HEK293T (cell line): ENCODE data around the gene DCAF5.

ENCODE experiments used
- CTCF ChIA-PET: fragments of 350-600 bp; formaldehyde crosslinking; extraction: SDS; loops from one replicate; lab custom pipeline; 2021; ENCODE audit warnings: antibody characterized with exemption, inconsistent platforms; lab: Yijun Ruan, JAX
- POLR2A ChIA-PET: fragments of 350-600 bp; formaldehyde crosslinking; extraction: SDS; loops from one replicate; lab custom pipeline; 2020; ENCODE audit warnings: antibody characterized with exemption, inconsistent platforms; lab: Yijun Ruan, JAX
- DNase-seq: peaks from one replicate; pipeline ENCODE4 v3.0.0; 2012; ENCODE audit warnings: mixed read lengths; ENCODE audit errors: extremely low spot score
- ARNT ChIP-seq: fragments of 450-650 bp; IDR thresholded peaks from 2 replicates; pipeline ENCODE4 v1.6.1; 2017; ENCODE audit warnings: mild to moderate bottlenecking
- BHLHE40 ChIP-seq: fragments of 450-650 bp; IDR thresholded peaks from 2 replicates; pipeline ENCODE4 v1.6.1; 2016; ENCODE audit warnings: mild to moderate bottlenecking, moderate library complexity, borderline replicate concordance
- CTBP1 ChIP-seq: fragments of 450-650 bp; IDR thresholded peaks from 2 replicates; pipeline ENCODE4 v1.6.1; 2016; ENCODE audit warnings: borderline replicate concordance
- ELF4 ChIP-seq: fragments of 450-650 bp; IDR thresholded peaks from 2 replicates; pipeline ENCODE4 v1.6.1; 2017; ENCODE audit warnings: antibody characterized with exemption
- FOXA1 ChIP-seq: fragments of 450-650 bp; IDR thresholded peaks from 2 replicates; pipeline ENCODE4 v1.6.1; 2016; ENCODE audit warnings: mild to moderate bottlenecking
- FOXK2 ChIP-seq: fragments of 450-650 bp; IDR thresholded peaks from 2 replicates; pipeline ENCODE4 v1.6.1; 2016; ENCODE audit warnings: mild to moderate bottlenecking
- FOXM1 ChIP-seq: fragments of 450-650 bp; IDR thresholded peaks from 2 replicates; pipeline ENCODE4 v1.6.1; 2017; ENCODE audit warnings: mild to moderate bottlenecking, borderline replicate concordance
- HDGF ChIP-seq: fragments of 450-650 bp; IDR thresholded peaks from 2 replicates; pipeline ENCODE4 v1.6.1; 2017; ENCODE audit warnings: antibody characterized with exemption, borderline replicate concordance
- L3MBTL2 ChIP-seq: fragments of 450-650 bp; conservative IDR thresholded peaks from 2 replicates; pipeline ENCODE4 v1.6.1; 2016; ENCODE audit warnings: mild to moderate bottlenecking
- LEF1 ChIP-seq: fragments of 450-650 bp; IDR thresholded peaks from 2 replicates; pipeline ENCODE4 v1.6.1; 2017; ENCODE audit warnings: mild to moderate bottlenecking, borderline replicate concordance
- NFRKB ChIP-seq: fragments of 450-650 bp; IDR thresholded peaks from 2 replicates; pipeline ENCODE4 v1.6.1; 2016; ENCODE audit warnings: mild to moderate bottlenecking, moderate library complexity
- SP1 ChIP-seq: fragments of 450-650 bp; IDR thresholded peaks from 2 replicates; pipeline ENCODE4 v1.6.1; 2017
- SUZ12 ChIP-seq: fragments of 450-650 bp; IDR thresholded peaks from 2 replicates; pipeline ENCODE4 v1.6.1; 2016; ENCODE audit warnings: mild to moderate bottlenecking
- TARDBP ChIP-seq: fragments of 450-650 bp; IDR thresholded peaks from 2 replicates; pipeline ENCODE4 v1.6.1; 2016
- ZNF384 ChIP-seq: fragments of 450-650 bp; IDR thresholded peaks from 2 replicates; pipeline ENCODE4 v1.6.1; 2016
- TF ChIP-seq, protein P1 (sequence below): fragments of 450-650 bp; IDR thresholded peaks from 2 replicates; pipeline ENCODE4 v1.6.1; 2016

DCAF5 gene

DNA sequence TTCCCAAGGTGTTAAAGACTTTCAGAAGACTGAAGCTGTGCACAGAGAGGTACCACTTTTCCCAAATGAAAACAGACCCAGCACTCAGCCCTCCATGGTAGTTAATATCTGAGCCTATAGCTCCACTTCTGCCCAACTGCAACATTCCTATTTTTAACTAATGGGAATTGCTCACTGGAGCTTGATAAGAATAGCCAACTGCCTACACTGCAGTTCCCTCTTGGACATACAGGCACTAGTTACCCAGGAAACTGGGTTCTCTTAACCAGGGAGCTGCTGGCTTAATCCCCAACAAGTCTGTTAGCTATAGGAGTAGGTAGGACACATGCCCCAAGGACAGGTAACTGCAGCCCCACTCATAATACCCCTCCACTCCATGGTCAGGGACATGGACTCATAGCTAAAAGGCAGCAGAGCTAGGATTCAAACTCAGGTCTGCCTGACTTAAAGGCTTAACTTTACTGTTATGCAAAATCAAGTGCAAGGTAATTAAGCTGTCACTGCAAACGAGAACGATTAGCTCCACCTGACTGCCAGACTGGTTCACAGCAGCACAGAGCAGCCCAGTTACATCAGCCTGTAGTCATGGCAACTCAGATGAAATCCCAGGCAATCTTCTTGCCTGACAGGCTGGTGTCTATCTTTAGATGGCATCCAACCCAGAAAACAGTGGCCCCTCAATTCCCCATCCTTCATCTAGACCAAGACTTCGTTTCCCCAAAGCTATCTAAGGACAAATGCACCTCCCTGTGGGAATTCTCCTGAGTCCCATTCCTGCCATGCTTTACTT lies 96.7 kb downstream of the DCAF5 start:
- ChIA-PET POLR2A (no interaction called here), CTCF (interaction anchor here (1.0 to 1.3 kb wide), 2 partner anchors 145 to 146 kb away, joined by 4 to 7 read pairs; no protein-coding TSS in a partner anchor)
- TF ChIP-seq FOXM1, result no peak
- no peak for TF ChIP-seq BHLHE40
- no peak for TF ChIP-seq NFRKB
- TF ChIP-seq FOXA1, result no peak
- TF ChIP-seq L3MBTL2, result no peak
- TF ChIP-seq ARNT, result no peak
- no peak for TF ChIP-seq TARDBP
- TF ChIP-seq HDGF, result no peak
- TF ChIP-seq, protein P1, sequence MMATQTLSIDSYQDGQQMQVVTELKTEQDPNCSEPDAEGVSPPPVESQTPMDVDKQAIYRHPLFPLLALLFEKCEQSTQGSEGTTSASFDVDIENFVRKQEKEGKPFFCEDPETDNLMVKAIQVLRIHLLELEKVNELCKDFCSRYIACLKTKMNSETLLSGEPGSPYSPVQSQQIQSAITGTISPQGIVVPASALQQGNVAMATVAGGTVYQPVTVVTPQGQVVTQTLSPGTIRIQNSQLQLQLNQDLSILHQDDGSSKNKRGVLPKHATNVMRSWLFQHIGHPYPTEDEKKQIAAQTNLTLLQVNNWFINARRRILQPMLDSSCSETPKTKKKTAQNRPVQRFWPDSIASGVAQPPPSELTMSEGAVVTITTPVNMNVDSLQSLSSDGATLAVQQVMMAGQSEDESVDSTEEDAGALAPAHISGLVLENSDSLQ, result no peak
- TF ChIP-seq SP1, result no peak
- TF ChIP-seq CTBP1, result no peak
- no peak for TF ChIP-seq ELF4
- no peak for TF ChIP-seq LEF1
- TF ChIP-seq ZNF384, result no peak
- no peak for TF ChIP-seq FOXK2
- TF ChIP-seq SUZ12, result no peak
- no peak for DNase-seq

DNA sequence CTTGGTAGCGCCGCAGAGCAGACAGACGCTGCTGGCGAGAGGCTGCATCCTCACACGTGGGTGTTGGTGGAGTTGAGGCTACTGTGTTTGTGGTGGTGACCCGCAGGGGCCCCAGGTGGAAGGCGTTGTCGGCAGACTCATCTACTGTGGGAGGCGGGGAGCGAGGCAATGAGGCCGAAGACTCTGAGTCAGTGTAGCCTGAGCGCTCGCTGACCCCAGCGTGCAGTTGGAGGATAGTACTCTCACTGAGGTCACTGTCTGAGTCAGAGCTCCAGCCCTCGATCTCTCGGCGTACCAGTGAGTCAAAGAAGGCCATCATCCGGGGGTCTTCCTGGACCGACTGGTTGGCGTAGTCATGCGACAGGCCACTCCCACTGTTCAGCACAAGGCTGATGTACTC lies 97.8 kb downstream of the DCAF5 start:
- ChIA-PET POLR2A (no interaction called here), CTCF (no interaction called here)
- no peak for TF ChIP-seq NFRKB
- DNase-seq, result no peak

DNA sequence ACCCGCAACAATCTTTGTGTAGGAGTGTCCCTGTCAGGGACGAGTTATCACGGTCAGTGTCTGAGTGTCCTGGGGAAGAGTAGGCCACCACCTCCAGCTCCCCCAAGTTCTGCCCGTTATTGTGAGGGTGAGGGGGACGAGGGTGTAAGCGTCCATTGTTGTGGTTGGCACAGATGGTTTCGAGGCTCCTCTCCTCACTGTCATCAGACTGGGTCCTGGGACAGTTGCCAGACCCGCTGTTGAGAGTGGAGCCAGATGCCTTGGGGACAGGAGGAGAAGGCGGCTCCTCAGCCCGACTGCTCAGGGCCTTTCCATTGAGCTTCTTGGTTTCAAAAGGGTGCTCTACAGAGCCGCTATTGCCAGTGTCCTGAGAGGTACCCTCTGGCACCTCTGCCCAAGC lies 98.9 kb downstream of the DCAF5 start:
- POLR2A ChIA-PET, result no interaction called here
- no peak for DNase-seq
- CTCF ChIA-PET, result interaction anchor here (0.6 kb wide), 1 partner anchor 111 kb away, joined by 3 read pairs; no protein-coding TSS in a partner anchor
- TF ChIP-seq NFRKB (no peak), SP1 (no peak), LEF1 (no peak), TARDBP (no peak), FOXK2 (no peak), FOXA1 (no peak), BHLHE40 (no peak), ARNT (no peak), ZNF384 (no peak), HDGF (no peak), L3MBTL2 (no peak), ELF4 (no peak), FOXM1 (no peak), SUZ12 (no peak), CTBP1 (no peak)
- TF ChIP-seq, protein P1, result no peak

DNA sequence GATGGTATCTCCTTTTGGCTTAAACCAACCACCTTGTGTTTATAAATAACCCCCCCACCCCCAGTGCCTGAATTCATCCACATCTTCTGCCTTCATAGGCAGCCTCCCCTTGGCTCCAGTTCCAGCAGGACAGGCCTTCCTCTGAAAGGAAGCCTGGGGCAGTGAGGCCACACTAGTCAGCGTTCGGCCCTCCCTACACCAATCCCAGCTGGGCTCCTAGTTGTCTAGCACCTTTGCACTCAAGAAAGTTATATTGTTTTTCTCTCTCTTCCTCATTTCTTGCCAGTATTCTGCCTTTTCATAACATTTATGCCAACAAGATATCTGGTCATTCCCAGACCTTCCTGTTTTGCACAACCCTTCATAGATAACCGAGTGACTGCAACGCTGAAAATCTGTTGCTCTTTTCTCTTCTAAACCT lies 100.7 kb downstream of the DCAF5 start:
- TF ChIP-seq BHLHE40 (no peak), ARNT (no peak), FOXM1 (no peak), SP1 (no peak), CTBP1 (no peak), SUZ12 (no peak), FOXK2 (no peak)
- ChIA-PET POLR2A (no interaction called here), CTCF (no interaction called here)
- DNase-seq, result no peak

DNA sequence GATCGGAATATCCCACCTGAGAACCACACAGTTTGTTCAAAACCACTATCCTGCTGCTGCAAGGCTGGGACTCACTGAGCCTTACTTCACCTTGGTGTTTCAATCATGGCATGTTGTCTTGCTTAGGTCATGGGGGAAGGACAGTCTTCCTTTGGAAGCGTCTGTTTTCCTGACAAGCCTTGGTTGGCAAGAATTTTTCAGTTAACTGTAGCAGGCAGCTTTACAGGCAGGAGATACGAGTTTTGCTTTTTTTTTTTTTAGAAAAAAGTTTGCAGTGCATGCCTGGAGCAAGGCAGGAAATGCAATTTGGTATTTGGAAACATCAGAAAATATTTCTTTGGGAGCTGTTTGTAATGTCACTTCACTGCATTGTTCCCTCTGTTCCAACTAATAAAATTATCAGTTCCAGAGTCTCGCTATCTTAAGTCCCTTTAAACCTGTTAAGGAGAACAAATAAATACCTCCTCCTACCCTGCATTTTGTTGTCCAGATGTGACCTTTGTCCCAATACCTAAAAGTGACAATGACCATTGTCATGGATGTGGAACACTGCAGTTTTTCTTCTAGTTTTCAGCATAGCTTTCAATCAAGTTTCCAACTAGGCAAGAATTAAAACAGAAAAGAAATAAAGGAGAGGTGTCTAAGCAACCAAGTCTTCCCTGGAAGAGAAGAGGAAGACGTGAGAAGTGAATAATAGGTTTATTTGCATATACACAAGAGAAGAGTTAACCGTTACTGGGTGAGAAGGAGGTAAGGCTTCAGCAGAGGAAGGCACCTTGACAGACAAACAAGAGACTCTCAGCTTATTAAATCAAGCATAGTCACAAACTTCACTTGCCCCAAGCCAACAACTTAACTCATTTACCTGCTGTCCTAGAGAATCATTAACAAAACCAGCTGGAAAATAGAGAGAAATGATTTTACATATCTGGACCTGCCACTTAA lies 102.4 kb downstream of the DCAF5 start:
- TF ChIP-seq ZNF384 (no peak), HDGF (no peak), FOXM1 (no peak), FOXK2 (no peak), LEF1 (no peak), ARNT (no peak)
- ChIA-PET POLR2A (no interaction called here), CTCF (interaction anchor here (0.7 to 1.5 kb wide), 2 partner anchors 8 to 139 kb away, joined by 3 read pairs; no protein-coding TSS in a partner anchor)
- no peak for DNase-seq

DNA sequence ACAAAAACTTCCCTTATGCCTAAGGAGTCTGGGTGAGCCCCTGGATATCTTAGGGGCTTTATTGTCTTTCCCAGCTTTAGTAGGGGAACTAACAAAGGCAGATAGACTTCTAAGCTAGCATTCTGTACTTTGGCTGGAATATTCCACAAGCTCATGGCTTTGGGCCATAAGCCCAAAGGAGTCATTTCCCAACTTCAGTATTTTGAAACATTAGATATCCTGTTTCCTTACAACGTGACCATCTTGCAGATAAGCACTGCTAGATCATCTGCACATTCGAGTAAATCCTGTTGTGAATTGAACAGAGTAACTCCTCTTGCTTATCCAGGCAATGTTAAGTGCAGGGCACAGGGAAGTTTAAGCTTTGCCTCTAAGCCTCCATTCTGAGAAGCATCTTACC lies 103.2 kb downstream of the DCAF5 start:
- TF ChIP-seq ARNT, result no peak
- no peak for TF ChIP-seq L3MBTL2
- no peak for TF ChIP-seq BHLHE40
- no peak for TF ChIP-seq FOXK2
- TF ChIP-seq NFRKB, result no peak
- TF ChIP-seq SP1, result no peak
- TF ChIP-seq ZNF384, result no peak
- TF ChIP-seq FOXA1, result no peak
- TF ChIP-seq CTBP1, result no peak
- TF ChIP-seq, protein P1, result no peak
- TF ChIP-seq LEF1, result no peak
- no peak for TF ChIP-seq SUZ12
- TF ChIP-seq TARDBP, result no peak
- no peak for TF ChIP-seq HDGF
- TF ChIP-seq FOXM1, result no peak
- ChIA-PET CTCF (no interaction called here), POLR2A (no interaction called here)
- no peak for DNase-seq
